HG03354 (cell line): ENCODE results near the gene MADCAM1.

Experiments
- ATAC-seq: cut with Tn5 transposase; IDR thresholded peaks from one replicate; pipeline ENCODE4 v1.9.1; 2021; ENCODE audit warnings: mild to moderate bottlenecking; ENCODE audit not compliant: unreplicated experiment, poor library complexity, severe bottlenecking

MADCAM1 gene

DNA sequence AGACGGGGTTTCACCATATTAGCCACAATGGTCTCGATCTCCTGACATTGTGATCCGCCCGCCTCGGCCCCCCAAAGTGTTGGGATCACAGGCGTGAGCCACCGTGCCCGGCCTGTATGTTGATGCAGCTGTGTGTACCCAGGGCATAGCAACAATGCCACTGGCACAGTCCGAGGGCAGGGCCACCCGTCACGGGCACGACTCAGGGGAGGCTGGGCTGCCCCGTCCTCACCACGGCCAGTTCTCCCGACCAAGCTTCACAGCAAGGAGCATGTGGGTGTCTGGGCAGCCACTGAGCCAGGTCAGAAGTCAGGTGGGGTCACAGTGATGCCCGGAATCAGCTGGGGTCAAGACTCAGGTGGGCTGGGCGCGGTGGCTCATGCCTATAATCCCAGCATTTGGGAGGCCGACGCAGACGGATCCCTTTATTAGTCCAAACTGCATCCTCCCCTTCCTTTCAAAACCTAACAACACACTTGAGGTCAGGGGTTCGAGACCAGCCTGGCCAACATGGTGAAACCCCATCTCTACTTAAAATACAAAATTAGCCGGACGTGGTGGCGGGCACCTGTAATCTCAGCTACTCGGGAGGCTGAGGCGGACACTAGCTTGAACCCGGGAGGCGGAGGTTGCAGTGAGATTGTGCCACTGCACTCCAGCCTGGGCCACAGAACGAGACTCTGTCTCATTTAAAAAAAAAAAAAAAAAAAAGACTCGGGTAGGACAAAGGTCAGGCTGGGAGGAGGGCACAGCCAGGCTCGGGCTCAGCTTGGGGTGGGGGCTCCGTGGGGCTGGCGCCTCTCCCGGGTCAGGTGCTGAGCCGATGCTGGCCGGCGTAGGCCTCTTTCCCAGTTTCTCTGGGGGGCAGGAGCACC is 34.1 kb downstream of the MADCAM1 start:
- ATAC-seq = no peak

- ATAC-seq = peak; percentile 70
These were observed 34.9 kb downstream of the MADCAM1 start for GRCh38 chr19:531009-531752.

DNA sequence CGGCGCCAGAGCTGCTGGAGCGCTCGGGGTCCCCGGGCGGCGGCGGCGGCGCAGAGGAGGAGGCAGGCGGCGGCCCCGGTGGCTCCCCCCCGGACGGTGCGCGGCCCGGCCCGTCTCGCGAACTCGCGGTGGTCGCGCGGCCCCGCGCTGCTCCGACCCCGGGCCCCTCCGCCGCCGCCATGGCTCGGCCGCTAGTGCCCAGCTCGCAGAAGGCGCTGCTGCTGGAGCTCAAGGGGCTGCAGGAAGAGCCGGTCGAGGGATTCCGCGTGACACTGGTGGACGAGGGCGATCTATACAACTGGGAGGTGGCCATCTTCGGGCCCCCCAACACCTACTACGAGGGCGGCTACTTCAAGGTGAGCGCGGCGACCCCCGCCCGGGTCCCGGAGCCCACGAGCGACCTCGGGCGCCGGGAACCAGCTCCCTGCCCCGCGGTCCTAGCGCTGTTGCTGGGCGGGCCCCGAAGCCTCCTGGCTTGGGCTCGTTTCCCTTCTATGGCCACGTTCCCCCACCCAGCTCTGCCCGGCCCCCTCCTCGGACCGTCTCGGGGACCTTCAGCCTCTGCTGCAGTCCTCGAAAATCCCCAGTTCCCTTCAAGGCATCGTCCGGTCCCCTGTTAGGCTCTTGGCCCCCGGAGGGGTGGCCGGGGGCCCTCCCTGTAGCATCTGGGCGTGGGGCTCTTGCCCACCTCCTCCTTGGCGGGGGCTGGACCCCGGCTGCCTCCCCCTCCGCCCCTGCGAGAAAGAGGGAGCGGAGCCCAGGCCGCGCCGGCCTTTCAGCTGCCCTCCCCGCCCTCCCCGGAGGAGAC is 35.7 kb downstream of the MADCAM1 start, which contains the start of gene CDC34:
CDC34 (plus strand) TSS at position 8 of the 808 bp plus-strand sequence; CDS start at position 180, 172 bp downstream.
- ATAC-seq = peak; percentile 19

DNA sequence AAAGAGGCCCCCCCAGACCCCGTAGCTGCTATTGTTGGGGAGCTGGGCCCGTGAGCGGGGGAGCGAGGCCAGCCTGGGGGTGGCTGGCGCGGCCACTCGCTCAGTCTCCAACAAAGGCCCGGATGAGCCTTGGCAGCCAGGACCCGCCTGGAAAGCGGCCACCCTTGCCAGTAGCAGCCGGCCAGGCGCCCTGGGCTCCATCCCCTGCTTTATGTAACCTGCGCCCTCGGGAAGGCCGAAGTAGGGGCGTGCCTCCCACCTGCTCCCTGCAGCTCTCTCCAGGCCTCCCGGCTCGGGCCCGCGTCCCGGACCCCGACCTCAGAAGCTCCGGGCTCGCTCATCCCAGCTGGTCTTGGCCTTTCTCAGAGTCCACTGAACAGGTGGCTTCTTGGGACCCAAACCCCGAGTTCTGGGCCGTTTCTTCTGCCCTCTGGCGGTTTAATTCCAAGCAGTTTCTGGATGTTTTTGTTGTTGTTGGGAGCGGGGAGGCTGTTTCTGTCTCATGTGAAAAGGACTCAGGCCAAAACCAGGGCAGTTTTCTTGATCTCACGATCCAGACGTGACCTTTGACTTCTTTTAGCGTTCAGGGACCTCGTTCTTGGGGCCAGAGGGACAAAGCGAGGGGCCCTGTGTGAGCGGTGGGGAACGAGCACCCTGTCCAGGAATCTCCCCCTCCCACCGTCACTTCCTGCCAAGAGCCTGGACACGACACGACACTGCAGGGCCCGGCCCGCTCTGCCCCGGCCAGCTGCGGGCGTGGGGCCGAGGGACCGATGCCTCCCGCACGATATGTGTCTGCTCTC is 36.5 kb downstream of the MADCAM1 start:
- ATAC-seq = peak; percentile 19

- no peak for ATAC-seq
These were observed 37.2 kb downstream of the MADCAM1 start for GRCh38 chr19:533364-534058.

DNA sequence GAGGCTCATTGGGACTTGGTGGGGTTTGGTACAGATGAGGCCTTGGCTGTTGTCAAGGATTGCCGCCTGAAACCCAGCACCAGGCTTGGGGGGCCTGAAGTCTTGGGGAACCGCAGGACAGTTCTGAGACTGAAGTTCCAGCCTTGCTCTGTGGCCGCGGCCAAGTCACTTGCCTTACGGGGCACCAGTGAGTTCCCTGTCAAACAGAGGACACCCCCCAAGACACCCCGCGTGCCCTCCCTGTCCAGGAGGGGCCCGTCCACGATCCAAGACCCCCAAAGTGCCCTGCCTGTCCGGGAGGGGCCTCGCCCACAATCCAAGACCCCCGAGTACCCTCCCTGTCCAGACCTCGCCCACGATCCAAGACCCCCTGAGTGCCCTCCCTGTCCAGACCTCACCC is 37.8 kb downstream of the MADCAM1 start:
- no peak for ATAC-seq

GRCh38 chr19:535017-535835 is 38.9 kb downstream of the MADCAM1 start:
- no peak for ATAC-seq

- no peak for ATAC-seq
These were observed 40.0 kb downstream of the MADCAM1 start for GRCh38 chr19:536031-536880.

GRCh38 chr19:536881-537404 is 40.7 kb downstream of the MADCAM1 start:
- no peak for ATAC-seq

DNA sequence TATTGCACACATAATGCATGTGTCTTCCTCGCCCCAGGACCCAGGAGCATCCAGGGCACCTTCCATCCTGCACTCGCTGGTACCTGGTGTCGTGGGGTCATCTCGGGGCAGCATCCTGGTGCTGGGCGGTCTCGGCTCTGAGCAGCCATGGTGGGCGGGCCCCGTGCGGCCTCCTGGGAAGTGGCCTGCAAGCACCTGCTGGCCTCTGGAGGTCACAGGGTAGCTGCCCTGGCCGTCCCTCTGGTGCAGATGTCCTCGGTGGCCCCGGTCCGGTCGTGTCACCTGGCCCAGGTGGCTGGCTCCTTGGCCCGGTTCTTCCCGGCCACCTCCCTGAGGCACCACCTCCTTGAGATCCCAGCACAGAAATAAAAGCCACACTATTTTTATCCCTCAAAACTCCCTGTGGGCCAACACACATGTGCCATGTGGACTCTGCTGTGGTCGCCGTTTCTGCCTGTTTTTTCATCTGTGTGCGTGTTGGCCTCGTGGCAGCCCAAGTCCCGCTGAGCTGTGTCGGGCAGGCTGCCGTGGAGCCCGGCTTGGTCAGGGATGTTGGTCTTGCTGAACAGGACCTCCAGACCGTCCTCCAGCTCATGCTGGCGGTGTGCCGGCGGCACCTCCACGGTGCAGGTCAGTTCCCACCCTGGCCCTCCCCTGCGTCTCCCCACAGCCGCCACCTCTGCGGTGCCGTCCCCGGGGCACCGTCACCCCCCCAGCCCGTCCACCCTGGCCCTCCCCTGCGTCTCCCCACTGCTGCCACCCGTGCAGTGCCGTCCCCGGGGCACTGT is 42.5 kb downstream of the MADCAM1 start:
- ATAC-seq = no peak

GRCh38 chr19:539429-540030 is 43.2 kb downstream of the MADCAM1 start:
- no peak for ATAC-seq

- no peak for ATAC-seq
These were observed 44.8 kb downstream of the MADCAM1 start for GRCh38 chr19:540867-541637.

DNA sequence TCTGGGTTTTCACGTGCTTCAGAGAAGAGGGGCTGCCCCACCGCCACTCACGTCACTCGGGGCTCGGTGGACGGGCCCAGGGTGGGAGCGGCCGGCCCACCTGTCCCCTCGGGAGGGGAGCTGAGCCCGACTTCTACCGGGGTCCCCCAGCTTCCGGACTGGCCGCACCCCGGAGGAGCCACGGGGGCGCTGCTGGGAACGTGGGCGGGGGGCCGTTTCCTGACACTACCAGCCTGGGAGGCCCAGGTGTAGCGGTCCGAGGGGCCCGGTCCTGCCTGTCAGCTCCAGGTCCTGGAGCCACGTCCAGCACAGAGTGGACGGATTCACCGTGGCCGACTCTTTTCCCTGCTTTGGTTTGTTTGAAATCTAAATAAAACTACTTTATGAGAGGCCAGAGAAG is 45.4 kb downstream of the MADCAM1 start:
- ATAC-seq = no peak

- no peak for ATAC-seq
These were observed 46.0 kb downstream of the MADCAM1 start for GRCh38 chr19:542173-542866.
